ACC112 (cell line): Measurements from ENCODE around the gene PSAT1.

Source experiments
- H2AFZ ChIP-seq: fragments of 200-600 bp; sonication (generic); one replicate; pipeline ENCODE4 v1.6.0; 2017; ENCODE audit warnings: antibody characterized with exemption, low read length; ENCODE audit not compliant: unreplicated experiment
- H3K27ac ChIP-seq: fragments of 200-600 bp; sonication (generic); 2 replicates; pipeline ENCODE4 v1.5.1; 2014; ENCODE audit warnings: low read depth, mild to moderate bottlenecking, antibody characterized with exemption, low read length, moderate library complexity
- H3K27me3 ChIP-seq: fragments of 200-600 bp; sonication (generic); 2 replicates; pipeline ENCODE4 v1.6.1; 2014; ENCODE audit warnings: mild to moderate bottlenecking, antibody characterized with exemption, low read length, moderate library complexity, mixed read lengths; ENCODE audit not compliant: insufficient read depth
- H3K36me3 ChIP-seq: fragments of 200-600 bp; sonication (generic); 2 replicates; pipeline ENCODE4 v1.6.1; 2016; ENCODE audit warnings: mild to moderate bottlenecking, antibody characterized with exemption, low read length, moderate library complexity, mixed read lengths; ENCODE audit not compliant: insufficient read depth
- H3K4me1 ChIP-seq: fragments of 200-600 bp; sonication (generic); one replicate; pipeline ENCODE4 v1.6.1; 2016; ENCODE audit warnings: low read length, mixed read lengths; ENCODE audit not compliant: insufficient read depth, unreplicated experiment, control insufficient read depth
- H3K4me3 ChIP-seq: fragments of 200-600 bp; sonication (generic); 2 replicates; pipeline ENCODE4 v1.5.1; 2014; ENCODE audit warnings: mild to moderate bottlenecking, low read depth, low read length
- H3K79me2 ChIP-seq: fragments of 200-600 bp; sonication (generic); one replicate; pipeline ENCODE4 v1.6.0; 2016; ENCODE audit warnings: low read length; ENCODE audit not compliant: control insufficient read depth, unreplicated experiment, insufficient read depth

Gene PSAT1

GRCh38 chr9:78368236-78368635, 71.3 kb downstream of the PSAT1 start:
- Histone ChIP-seq H3K4me3 (no peak overlapping the region), H3K36me3 (no peaks in the 10 kb centered on the region), H3K27ac (no peak overlapping the region), H3K79me2 (no peaks in the 10 kb centered on the region), H2AFZ (peak overlapping the region; percentile 45), H3K4me1 (peaks cover 5% of the 10 kb centered on the region), H3K27me3 (peaks cover 21% of the 10 kb centered on the region)

GRCh38 chr9:78369639-78370219, 72.8 kb downstream of the PSAT1 start:
- Histone ChIP-seq H3K4me1 (peaks cover 5% of the 10 kb centered on the region), H3K4me3 (no peak overlapping the region), H2AFZ (no peak overlapping the region), H3K79me2 (no peaks in the 10 kb centered on the region), H3K27me3 (peaks cover 36% of the 10 kb centered on the region), H3K36me3 (no peaks in the 10 kb centered on the region), H3K27ac (no peak overlapping the region)

- H3K4me3 ChIP-seq = peak overlapping the region; percentile 20; the same call in 1 of the 2 replicates
- no peaks in the 10 kb centered on the region for H3K79me2 ChIP-seq
- H2AFZ ChIP-seq = no peak overlapping the region
- H3K4me1 ChIP-seq = no peaks in the 10 kb centered on the region
- H3K27ac ChIP-seq = no peak overlapping the region
- peaks cover 48% of the 10 kb centered on the region for H3K27me3 ChIP-seq
- no peaks in the 10 kb centered on the region for H3K36me3 ChIP-seq
These were observed 74.1 kb downstream of the PSAT1 start for GRCh38 chr9:78370991-78371390.

GRCh38 chr9:78371981-78372380, 75.1 kb downstream of the PSAT1 start:
- Histone ChIP-seq H3K27ac (no peak overlapping the region), H3K4me3 (no peak overlapping the region), H3K36me3 (no peaks in the 10 kb centered on the region), H2AFZ (no peak overlapping the region), H3K27me3 (peaks cover 56% of the 10 kb centered on the region), H3K4me1 (no peaks in the 10 kb centered on the region), H3K79me2 (no peaks in the 10 kb centered on the region)
